ENCODE data around the gene MRPS16. TPM values are rescaled to one million over a fixed set of nuclear protein-coding genes. Genes with fewer than 3 reads are reported as not detected.

Gene MRPS16
- total RNA-seq, 1 donor from 2014 or later: 31.9 TPM

GRCh38 chr10:73219384-73219783 is 33.1 kb downstream of the MRPS16 start:
- H3K4me3 ChIP-seq: no peak overlapping the region
- TF ChIP-seq CTCF (IDR thresholded peaks at IDR 0.05) (no peak), POLR2AphosphoS5 (IDR thresholded peaks at IDR 0.05; ENCODE audit: insufficient read depth in 1 of 2, low read depth in 1 of 2) (no peak), POLR2A (IDR thresholded peaks at IDR 0.05) (no peak)
- H3K4me1 ChIP-seq: no peaks in the 10 kb centered on the region
- H3K27me3 ChIP-seq: no peaks in the 10 kb centered on the region
- intact Hi-C loops (cut with DNase I): no loop called here
- no peak for DNase-seq (ENCODE audit: extremely low spot score in 2 of 2)
- H3K36me3 ChIP-seq: peaks cover 0 to 17% of the 10 kb centered on the region in 2 donors
- no peak overlapping the region for H3K27ac ChIP-seq
- H3K9me3 ChIP-seq: no peaks in the 10 kb centered on the region

GRCh38 chr10:73218431-73219191 is 33.8 kb downstream of the MRPS16 start:
- no peak overlapping the region for H3K4me3 ChIP-seq
- no peaks in the 10 kb centered on the region for H3K27me3 ChIP-seq
- intact Hi-C loops (cut with DNase I): no loop called here
- no peaks in the 10 kb centered on the region for H3K9me3 ChIP-seq
- TF ChIP-seq POLR2AphosphoS5 (IDR thresholded peaks at IDR 0.05; ENCODE audit: insufficient read depth in 1 of 2, low read depth in 1 of 2) (no peak), CTCF (IDR thresholded peaks at IDR 0.05) (no peak), POLR2A (IDR thresholded peaks at IDR 0.05) (no peak)
- no peak overlapping the region for H3K27ac ChIP-seq
- no peak for DNase-seq (ENCODE audit: extremely low spot score in 2 of 2)
- H3K4me1 ChIP-seq: no peaks in the 10 kb centered on the region
- peaks cover 0 to 17% of the 10 kb centered on the region in 2 donors for H3K36me3 ChIP-seq

- DNase-seq (ENCODE audit: extremely low spot score in 2 of 2): no peak
- no peak overlapping the region for H3K27ac ChIP-seq
- TF ChIP-seq CTCF (IDR thresholded peaks at IDR 0.05): no peak
- TF ChIP-seq POLR2AphosphoS5 (IDR thresholded peaks at IDR 0.05; ENCODE audit: insufficient read depth in 1 of 2, low read depth in 1 of 2): no peak
- TF ChIP-seq POLR2A (IDR thresholded peaks at IDR 0.05): no peak
- intact Hi-C loops (cut with DNase I): no loop called here
- H3K27me3 ChIP-seq: no peaks in the 10 kb centered on the region
- H3K36me3 ChIP-seq: peaks cover 0 to 17% of the 10 kb centered on the region in 2 donors
- H3K4me3 ChIP-seq: no peak overlapping the region
- no peaks in the 10 kb centered on the region for H3K4me1 ChIP-seq
- no peaks in the 10 kb centered on the region for H3K9me3 ChIP-seq
Measured at GRCh38 chr10:73217628-73218027, 34.8 kb downstream of the MRPS16 start.

- Histone ChIP-seq H3K27ac (no peak overlapping the region), H3K27me3 (no peaks in the 10 kb centered on the region), H3K4me1 (no peaks in the 10 kb centered on the region), H3K36me3 (peaks cover 0 to 17% of the 10 kb centered on the region in 2 donors), H3K4me3 (no peak overlapping the region), H3K9me3 (no peaks in the 10 kb centered on the region)
- DNase-seq (ENCODE audit: extremely low spot score in 2 of 2): no peak
- intact Hi-C loops (cut with DNase I): no loop called here
- no peak for TF ChIP-seq POLR2A (IDR thresholded peaks at IDR 0.05)
- no peak for TF ChIP-seq POLR2AphosphoS5 (IDR thresholded peaks at IDR 0.05; ENCODE audit: insufficient read depth in 1 of 2, low read depth in 1 of 2)
- TF ChIP-seq CTCF (IDR thresholded peaks at IDR 0.05): no peak
Measured at GRCh38 chr10:73215749-73216148, 36.7 kb downstream of the MRPS16 start.

- no peak overlapping the region for H3K4me3 ChIP-seq
- H3K36me3 ChIP-seq: peaks cover 0 to 2% of the 10 kb centered on the region in 2 donors
- no peak for DNase-seq (ENCODE audit: extremely low spot score in 2 of 2)
- intact Hi-C loops (cut with DNase I): no loop called here
- TF ChIP-seq CTCF (IDR thresholded peaks at IDR 0.05) (no peak), POLR2AphosphoS5 (IDR thresholded peaks at IDR 0.05; ENCODE audit: insufficient read depth in 1 of 2, low read depth in 1 of 2) (no peak), POLR2A (IDR thresholded peaks at IDR 0.05) (no peak)
- H3K27me3 ChIP-seq: no peaks in the 10 kb centered on the region
- no peaks in the 10 kb centered on the region for H3K9me3 ChIP-seq
- H3K4me1 ChIP-seq: no peaks in the 10 kb centered on the region
- H3K27ac ChIP-seq: no peak overlapping the region
Measured at GRCh38 chr10:73211106-73211811, 41.2 kb downstream of the MRPS16 start.

All from vagina (tissue), 2 donors.